ACHN (cell line): ENCODE data around the gene RNF114.
"Not testable (repeated sequence)": the region's sequence is repeated elsewhere in the genome, so short reads cannot be mapped to it uniquely, and the experiment has no call there.

ENCODE experiments used
- DNase-seq: peaks from one replicate; pipeline ENCODE4 v3.0.0-alpha.2; 2015
- in situ Hi-C: cut with HindIII; loops from 2 replicates; pipeline ENCODE4 v1.10.0; 2017; ENCODE audit warnings: low sequenced_read_pairs, low pct_ligation_motif_present, low pct_unique_long_range_greater_than_20kb

The RNF114 gene, protein sequence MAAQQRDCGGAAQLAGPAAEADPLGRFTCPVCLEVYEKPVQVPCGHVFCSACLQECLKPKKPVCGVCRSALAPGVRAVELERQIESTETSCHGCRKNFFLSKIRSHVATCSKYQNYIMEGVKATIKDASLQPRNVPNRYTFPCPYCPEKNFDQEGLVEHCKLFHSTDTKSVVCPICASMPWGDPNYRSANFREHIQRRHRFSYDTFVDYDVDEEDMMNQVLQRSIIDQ

DNA sequence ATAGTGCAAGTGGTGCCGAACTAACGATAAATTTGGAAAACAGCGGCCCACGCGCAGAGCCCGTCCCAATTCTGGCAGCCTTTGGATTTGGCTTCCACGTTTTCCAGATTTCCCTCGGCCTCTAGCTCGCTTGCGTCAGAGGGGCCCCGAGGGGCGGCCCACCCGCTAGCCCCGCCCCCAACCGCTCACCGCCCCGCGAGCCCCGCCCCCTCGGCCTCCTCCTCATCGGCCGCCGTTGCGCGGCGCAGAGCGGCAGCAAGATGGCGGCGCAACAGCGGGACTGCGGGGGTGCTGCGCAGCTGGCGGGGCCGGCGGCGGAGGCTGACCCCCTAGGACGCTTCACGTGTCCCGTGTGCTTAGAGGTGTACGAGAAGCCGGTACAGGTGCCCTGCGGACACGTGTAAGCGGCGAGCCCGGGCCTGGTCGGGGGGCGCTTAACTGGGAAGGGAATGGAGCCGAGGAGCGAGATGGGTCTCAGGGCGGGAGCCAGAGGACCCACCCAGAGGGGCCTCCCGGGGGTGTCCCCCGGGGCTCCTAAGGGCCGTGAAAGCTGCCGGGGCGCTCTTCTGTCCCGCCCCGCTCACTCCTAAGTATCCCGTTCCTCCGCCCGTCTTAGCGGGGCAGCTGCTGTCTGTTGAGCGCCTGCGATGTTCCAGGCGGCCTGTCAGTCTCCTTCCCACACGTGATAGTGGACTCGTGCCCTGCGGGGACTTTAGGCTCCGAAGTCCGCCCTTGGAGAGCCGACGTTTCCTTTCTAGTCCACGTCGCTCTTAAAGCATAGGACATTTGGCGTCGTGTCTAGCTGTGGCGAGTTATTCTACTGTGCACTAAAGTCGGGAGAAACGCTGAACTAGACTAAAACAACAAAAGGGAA, at the start of gene RNF114:
Gene RNF114 (plus strand): TSS at position 245 of the 874 bp plus-strand sequence. CDS start 16 bp downstream, at position 261.
- DNase-seq: peak; percentile 86
- in situ Hi-C loops: no loop called here

DNA sequence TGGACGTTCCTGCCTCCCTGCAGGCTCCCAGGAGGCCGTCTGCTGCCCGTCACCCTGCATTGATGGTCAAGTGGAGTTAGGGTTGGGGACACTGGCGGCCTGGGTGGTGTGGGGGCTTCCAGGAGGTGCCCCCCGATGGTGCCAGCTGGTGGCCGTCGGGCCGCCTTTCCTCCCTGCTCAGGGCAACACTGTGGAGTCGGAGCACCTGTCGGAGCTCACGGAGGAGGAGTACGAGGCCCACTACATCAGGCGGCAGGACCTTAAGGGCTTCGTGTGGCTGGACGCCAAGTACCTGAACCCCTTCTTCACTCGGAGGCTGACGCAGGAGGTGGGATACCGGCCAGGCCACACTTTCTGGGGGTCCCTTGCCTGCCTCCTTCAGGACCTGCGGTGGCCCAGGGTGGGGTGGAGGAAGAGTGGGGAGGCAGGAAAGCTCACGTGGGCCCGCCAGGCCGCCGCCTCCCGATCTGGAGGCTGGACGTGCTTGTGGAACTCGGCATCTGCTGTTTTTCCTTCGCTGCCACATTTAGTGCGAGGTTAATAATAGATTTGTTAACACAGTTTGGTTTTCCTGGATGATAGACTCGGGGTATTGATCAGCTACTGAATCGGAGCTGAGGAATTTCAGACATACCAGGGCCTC, 49.5 kb upstream of the RNF114 start:
- peak; percentile 6 for DNase-seq
- in situ Hi-C loops: no loop called here

DNA sequence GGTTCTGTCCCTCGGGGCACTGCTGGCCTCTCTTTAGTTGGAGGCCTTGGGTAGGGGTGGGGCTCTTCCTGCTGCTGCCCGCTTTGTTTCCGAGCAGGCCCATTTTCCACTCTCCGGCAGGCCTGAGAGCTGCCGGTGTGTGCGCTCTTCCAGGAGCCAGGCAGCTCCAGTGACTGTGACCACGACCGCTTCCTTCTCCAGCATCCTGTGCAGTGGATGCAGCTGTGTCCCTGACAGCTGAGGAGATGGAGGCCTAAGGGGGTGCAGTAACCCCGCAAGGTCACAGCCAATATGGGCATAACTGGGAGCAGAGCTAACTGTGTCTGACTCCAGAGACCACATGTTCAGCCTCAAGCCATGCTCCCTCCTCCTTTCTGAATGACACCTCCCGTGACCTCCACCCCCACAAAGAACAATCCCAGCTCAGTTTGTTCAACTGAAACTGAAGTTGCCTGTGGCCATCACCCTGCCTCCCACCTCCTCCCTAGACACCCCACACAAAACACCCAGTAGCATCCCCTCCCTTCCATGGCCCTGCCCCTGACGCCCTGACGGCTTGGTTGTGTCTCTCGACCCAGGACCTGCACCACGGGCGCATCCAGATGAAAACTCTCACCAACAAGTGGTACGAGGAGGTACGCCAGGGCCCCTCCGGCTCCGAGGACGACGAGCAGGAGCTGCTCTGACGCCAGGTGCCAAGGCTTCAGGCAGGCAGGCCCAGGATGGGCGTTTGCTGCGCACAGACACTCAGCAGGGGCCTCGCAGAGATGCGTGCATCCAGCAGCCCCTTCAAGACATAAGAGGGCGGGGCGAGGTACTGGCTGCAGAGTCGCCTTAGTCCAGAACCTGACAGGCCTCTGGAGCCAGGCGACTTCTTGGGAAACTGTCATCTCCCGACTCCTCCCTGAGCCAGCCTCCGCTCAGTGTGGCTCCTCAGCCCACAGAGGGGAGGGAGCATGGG, 48.7 kb upstream of the RNF114 start:
- DNase-seq: peak; percentile 14
- in situ Hi-C loops: no loop called here

DNA sequence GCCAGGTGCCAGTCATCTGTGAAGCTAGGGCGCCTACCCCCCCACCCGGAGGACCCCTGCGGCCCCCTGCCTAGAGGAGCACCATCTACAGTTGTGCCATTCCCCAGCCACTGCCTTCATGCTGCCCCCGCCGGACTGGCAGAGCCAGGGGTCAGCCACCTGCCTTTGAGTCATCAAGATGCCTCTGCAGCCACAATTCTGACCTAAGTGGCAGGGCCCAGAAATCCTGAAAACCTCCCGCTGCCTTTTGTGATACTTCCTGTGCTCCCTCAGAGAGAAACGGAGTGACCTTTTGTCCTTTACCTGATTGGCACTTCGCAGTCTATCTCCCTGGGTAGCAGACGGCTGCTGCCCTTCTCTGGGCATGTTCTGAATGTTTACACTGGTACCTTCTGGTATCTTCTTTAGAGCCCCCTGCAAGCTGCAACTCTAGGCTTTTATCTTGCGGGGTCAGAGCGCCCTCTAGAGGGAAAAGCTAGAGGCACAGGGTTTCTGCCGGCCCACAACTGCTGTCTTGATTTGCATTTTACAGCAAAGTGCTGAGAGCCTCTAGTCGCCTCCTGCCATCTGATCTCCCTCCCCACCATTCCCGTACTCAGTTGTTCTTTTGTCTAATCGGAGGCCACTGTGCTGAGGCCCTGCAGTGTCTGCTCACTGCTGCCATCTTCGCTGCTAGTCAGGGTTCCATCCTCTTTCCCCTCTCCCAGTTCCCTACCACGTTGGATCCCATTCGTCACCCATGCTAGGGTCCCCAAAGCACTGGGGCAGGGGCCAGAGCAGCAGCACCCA, 47.8 kb upstream of the RNF114 start:
- peak; percentile 85 for DNase-seq
- in situ Hi-C loops: no loop called here

DNA sequence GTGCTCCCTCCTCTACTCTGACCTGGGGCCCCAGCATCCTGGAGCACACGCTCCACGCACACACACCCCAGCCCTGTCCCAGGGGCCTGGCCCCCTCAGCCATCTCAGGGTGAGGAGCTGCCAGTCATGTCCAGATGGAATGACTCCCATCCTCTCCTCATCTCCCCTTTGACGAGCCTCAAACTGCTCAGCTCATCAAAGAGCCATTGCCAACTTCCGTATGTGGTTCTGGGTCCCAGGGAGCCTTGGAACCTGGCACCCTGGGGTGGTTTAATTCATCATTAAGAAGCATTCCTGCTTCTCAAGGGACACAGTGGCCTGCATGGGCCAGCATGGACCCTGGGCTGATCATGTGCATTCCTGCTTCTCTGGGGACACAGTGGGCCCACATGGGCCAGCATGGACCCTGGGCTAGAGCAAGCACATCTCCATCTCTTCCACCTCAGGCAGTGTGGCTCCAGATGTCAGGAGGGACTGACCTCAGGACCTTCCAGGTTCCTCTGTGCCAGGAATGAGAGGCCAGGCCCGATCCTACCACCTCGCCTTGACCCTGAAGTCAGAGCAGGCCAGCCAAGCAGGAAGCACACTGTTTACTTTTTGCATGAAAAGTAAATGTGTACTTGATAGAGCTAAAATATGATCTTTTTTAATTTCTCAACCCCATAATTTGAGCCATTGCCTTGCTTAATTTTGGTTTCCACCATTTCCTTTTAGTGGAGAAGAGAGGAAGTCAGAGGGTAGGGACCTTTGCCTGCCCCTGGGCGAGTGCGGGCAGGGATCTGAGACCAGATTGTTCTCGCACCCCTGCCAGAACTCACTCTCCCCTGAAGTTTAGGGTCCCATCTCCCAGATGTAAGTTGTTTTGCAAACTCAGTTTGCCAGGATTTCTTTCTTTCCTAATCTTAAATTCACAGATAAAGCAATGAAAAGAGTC, 46.9 kb upstream of the RNF114 start:
- no peak for DNase-seq
- in situ Hi-C loops: no loop called here

DNA sequence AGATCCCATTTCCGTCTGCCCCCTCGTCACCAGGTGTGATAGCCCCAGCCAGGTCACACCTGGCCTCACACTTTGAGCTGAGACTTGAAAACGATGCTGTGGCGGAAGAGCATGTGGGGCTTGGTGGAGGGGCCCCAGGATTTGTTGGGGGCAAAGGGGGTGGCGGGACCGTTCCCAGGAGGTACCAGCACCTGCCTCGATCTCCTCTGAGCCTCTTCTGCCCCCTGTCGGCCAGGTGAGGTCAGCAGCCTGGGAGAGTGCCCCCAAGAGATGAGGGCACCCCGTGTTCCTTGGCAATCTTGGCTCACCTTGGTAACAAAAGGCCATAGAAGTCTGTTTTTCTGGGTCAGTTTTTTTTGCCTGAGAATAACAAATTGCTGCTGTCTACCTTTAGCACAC, 46.3 kb upstream of the RNF114 start:
- no peak for DNase-seq
- in situ Hi-C loops: no loop called here

DNA sequence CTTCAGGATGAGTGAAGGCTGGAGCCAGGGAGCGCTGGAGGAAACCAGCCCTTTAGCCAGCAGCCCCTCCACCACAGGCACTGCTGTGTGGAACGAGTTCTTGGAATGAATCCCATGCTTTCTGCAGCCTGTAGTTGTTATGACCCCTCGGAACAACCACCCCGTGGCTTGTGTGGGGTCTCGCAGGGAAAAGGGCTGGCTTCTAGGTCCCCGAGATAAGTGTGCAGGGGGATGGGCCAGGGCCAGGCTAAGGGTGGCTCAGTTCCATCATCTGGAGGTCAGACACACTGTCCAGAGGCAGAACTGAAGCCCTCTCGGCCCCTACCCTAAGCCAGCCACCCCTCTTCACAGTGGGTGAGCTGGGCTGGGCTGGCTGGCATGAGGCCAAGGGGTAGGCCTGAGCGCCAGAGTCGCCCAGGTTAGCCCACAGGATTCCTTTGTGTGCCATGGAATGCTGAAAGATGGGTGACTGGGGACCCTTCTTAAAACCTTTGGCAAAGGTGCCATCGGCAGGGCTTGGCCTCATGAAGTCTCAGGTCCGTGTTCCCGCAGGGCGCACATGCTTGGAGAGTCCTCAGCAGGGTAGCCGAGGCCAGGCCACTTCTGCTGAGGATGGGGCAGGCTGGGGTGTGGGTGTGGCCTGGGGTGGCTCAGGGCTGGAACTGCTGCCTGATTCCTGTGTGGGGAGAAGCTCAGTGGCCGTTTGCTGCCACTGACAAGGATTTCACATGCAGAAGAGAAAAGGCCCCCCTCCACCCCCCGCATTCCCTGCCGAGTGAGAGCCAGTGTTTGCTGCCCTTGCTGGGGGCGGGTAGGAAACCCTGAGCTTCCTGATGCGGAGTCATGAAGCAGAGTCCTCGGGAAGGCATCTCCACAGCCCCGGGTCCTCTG, 45.5 kb upstream of the RNF114 start:
- DNase-seq: no peak
- in situ Hi-C loops: no loop called here

DNA sequence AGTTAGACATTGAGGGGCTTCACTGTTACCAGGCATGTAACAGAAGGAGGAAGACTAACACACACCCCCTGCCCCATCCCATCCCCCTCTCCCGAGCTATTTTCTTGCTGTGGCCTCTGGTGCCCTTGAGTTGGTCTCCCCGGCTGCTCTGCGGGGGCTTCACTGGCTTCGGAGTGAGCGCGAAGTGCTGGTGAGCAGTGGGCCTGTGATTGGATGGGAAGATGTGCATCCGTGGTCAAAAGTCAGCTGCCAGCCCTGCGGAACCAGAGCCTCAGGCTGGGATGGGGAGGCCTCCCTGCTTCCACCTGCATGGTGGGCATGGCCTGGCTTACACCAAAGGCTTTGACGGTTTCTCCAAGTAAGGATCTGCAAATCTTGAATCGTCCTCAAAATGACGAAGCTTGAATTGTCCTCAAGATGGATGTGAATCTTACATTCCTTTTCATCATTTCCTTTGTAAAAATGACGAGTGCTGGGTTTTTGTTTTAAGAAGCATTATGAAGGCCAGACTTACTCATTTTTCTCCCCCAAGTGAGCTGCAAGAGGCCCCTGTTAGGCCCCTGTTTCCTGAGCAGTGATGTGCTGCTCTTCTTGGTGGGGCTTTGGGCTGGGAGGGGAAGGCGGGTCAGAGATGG, 44.6 kb upstream of the RNF114 start:
- in situ Hi-C loops: no loop called here
- DNase-seq: no peak

DNA sequence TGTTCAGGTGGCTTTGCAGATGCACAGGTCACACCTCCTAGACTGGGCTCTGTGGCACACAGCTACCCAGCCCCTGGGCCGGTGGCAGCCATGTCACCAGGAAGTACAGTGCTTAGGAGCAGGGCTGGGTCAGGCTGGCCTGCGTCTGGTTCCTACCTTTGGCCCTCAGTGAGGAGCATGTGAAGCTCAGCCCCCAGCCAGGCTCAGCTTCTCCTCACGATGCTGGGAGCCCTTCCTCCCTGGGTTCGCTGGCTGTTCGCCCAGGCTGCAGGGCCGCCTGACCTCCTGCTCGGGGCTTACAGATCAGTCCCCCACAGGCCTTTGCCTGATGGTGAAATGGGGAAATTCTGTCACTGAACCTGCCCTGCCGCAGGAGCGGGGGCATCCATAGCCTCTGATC, 43.9 kb upstream of the RNF114 start:
- no peak for DNase-seq
- in situ Hi-C loops: no loop called here

DNA sequence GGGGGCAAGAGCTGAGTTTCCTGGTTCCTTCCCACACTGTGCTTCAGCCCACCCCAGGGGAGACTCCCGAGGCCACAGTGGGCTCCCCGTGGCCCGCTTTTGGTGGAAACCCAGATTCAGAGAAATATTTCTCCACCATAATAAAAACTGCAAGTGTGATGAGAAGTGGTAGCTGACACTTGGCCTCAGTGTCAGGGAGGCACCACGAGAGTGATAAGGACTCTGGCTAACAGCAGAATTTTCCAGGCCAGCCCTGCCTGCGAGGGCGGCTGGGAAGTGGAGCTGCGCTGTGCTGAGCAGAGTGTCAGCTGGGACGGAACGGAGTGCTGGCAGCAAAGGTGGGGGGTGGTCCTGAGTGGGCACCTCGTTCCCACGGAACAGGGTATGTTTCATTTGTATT, 43.4 kb upstream of the RNF114 start:
- in situ Hi-C loops: no loop called here
- DNase-seq: no peak

DNA sequence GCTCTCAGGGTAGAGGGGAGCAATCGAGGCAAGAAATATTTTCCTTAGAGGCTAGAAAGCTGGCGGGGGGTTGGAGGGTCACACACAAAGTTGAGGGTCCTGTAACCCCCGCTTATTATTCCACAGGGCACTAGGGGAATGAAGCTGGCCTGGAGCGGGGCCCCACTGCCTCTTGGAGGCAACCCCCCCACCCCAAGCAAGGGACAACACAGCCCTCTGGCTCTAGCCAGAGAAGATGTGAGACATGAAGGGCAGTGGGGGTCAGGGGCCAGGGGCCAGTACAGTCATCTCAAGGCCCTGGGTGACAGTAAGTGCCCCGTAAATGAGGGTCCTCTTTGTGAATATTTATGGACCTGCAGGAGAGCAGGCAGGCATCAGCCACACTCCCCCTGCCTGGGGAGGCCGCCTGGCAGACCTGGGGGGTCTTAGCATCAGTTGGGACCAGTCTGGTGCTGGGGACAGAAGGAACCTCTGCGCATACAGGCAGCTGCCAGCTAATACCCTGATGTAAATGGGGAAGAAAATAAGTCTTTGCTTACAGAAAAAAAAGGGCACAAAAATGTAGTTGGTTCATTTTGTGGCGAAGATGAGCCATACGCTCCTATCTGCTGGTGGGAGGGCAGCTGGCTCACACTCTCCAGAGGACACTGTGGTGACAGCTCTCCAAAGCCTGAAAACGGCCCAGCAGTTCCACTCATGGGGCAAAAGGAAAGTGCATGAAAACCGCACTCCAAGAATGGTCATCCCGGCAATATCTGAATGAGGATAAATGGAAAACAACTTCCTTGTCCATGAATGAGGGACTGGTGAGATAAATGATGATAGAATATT, 42.7 kb upstream of the RNF114 start:
- in situ Hi-C loops: no loop called here
- DNase-seq: no peak

DNA sequence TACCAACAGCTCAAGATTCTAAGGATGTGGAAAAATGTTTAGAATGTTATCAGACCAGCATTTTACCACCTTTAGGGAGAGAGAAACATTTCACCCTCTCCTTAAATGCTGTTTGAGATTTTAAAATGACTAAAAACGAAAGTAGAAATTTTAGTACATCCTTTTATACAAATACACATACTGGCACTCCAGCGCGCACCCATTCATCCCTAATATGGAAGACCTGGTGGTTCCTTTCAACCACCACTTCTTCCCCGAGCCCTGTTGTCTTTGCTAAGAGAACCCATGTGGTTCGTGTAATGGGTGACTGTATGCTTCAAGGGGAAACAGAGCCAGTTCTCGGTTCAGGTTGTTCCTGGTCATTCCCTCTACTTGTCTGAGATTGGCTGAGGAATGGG, 42.1 kb upstream of the RNF114 start:
- in situ Hi-C loops: no loop called here
- DNase-seq: no peak

DNA sequence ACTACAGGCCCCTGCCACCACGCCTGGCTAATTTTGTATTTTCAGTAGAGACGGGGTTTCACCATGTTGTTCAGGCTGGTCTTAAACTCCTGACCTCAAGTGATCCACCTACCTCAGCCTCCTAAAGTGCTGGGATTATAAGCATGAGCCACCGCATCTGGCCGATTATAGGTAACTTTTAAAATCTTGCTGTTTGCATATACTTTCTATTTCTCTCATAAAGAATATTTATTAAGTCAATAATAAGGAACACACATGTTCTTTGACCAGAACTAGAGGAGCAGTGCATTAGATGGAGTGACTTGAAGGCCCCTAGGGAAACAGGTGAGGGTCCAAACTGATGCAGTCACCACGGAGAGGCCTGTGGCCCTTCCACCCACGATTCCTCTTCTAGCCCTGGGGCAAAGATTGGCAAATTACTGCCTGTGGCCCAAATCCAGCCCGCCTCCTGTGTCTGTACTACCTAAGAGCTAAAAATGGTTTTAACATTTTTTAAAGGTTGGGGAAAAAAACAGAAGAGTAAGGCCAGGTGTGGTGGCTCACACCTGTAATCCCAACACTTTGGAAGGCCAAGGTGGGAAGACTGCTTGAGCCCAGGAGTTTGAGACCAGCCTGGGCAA, 40.6 kb upstream of the RNF114 start:
- DNase-seq, in situ Hi-C loops: not testable (repeated sequence)

DNA sequence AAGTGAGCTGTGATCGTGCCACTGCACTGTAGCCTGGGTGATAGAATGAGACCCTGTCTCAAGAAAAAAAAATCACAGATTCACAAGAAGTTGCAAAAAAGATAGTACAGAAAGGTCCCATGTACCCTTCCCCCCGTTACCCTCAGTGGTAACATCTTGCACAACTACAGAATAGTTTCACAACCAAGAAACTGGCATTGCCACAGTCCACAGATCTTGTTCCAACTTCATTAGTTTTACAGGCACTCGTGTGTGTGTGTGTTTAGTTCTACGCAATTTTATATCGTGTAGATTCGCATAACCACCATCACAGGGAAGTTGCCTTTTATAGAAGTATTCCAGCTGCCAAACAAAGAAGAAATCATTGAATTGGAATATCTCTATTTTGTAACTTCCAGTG, 40.0 kb upstream of the RNF114 start:
- in situ Hi-C loops: no loop called here
- no peak for DNase-seq
